ENCODE data around the gene PSMC1.
"Not testable (repeated sequence)": the region's sequence is repeated elsewhere in the genome, so short reads cannot be mapped to it uniquely, and the experiment has no call there.

PSMC1 gene

DNA sequence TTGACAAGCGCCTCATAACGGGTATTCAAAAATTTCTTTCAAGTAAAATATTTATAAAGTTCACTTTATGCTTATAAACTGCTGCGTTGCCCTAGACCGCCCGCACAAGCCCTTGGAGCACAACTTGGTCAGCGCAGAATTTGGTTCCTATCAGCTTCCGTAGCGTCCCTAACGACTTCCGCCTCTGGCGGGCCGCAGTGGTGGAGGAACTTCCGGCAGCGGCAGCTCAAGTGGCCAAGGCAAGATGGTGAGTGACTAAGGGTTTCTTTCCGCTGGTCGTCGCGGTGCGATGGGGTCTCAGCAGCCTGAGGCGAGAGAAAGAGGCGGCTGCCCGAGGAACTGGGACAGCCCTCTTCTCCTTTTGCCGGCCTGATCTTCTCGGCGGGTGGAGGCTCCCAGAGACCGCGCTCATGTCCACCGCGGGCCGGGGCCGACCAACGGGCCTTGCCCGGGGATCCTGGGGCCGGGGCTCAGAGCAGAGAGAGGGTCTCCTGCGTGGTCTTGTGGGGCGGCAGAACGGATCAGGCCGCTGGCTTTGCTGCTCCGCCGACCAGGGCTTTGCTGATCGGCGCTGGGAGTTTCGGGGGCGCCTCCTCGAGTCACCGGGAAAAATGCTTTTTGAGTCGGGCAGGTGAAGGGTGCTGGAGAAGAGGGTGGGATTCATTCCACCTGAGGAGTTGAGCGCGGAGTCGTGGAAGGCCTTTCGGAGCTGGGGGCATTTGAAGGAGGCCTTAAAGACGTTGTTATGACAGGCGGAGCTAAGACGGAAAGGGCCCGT lies at the start of gene PSMC1:
Gene PSMC1 (plus strand): TSS at position 200 of the 778 bp plus-strand sequence. CDS start 45 bp downstream, at position 245.
- peak; percentile 93 for DNase-seq (ENCODE audit: low spot score)

DNA sequence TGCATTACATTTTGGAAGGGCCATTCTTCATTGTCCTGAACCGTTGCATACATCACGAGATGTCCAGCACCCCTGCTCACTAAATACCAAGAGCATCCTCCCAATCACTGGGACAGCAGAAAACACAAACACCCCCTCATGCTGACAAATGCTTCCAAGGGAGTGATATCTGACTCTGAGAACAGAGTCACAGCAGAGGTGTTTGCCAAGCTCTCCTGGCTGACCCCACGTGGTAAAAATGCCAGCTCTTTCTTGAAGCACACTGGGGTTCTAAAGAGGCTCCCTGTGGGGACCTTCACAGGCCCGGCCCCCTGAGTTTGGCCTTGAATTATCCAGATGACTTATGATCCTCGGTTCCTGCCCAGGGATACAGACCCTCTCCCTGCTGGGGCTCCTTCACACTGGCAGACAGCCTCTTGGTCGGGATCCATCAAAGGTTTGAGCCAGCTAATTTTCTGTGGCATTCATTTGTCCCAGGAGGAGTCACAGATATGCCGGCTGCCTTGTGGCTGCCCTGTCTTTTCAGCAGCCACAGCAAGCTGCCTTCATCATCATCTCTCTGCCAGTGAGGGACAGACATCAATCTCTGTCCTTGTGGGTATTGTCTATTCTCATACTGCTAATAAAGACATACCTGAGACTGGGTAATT lies 43.1 kb upstream of the PSMC1 start:
- no peak for DNase-seq (ENCODE audit: low spot score)

DNA sequence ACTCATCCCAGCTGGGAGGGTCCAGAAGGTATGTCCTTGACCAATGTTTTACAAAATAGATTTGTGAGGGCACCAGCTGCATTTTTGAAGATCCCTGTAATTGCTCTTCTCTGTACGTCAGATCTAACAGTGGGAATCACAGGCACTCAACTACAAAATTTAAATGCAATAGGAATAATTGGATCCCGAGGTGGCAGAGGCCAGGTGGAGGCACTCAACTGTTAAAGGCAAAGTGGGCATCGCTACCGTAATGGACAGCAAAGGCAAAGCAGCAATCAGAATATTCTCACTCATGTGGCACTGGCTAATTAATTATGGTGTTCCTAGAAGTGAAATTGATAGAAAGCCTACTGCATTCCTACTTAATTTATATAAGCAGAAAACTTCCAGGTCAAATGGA lies 27.9 kb upstream of the PSMC1 start:
- DNase-seq (ENCODE audit: low spot score) = no peak

GRCh38 chr14:90229942-90230341 lies 26.4 kb upstream of the PSMC1 start:
- not testable (repeated sequence) for DNase-seq (ENCODE audit: low spot score)

DNA sequence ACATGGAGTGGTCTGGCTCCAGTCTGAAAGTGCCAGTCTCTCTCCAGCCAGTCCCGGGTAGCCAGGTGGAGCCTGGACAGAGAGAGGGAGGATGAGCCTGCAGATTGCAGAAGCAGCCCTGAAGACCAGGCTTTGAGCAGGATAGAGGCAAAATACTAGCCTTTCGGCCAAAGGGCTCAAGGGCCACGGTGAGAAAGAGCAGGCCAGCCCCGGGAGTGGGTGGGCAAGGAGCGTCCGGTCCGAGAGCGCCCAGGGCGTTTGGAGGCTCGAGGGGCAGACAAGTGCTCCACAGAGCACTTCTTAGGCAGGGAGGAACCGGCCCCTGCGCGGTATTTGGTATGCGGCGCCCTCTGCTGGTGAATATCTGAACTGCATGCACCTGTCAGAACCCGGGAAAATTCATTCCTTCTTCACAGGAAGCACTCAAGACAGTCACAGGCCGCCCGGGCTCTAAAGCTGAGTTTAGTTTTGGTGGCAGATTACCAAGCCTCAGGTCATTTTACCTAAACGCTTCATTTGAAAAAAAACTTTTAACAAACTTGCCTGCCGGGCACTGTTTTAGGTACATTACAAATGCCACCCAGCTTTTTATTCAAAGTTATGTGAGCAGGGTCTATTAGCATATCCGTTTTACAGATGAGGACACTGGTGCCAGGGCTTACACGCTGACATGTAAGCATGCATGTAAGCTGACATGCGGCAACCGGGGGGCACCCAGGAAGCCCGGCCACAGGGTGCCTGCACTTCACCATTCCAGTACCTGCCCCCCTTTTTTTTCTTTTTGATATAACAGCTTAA lies 21.0 kb upstream of the PSMC1 start:
- peak; percentile 88 for DNase-seq (ENCODE audit: low spot score)

DNA sequence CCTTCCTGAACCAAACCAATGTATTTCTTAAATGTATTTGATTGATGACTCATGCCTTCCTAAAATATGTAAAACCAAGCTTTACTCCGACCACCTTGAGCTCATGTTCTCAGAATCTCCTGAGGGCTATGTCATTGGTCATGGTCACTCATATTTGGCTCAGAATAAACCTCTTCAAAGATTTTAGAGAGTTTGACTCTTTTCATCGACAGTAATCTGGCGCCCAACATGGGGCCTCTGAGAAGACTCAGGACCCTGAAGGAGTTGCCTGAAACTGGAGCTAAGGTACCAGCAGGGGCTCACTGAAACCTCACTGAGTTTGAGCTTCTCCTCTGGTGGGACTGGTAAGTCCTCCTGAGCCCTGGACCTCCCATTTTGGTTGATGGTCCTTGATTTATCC lies 17.2 kb upstream of the PSMC1 start:
- no peak for DNase-seq (ENCODE audit: low spot score)

DNA sequence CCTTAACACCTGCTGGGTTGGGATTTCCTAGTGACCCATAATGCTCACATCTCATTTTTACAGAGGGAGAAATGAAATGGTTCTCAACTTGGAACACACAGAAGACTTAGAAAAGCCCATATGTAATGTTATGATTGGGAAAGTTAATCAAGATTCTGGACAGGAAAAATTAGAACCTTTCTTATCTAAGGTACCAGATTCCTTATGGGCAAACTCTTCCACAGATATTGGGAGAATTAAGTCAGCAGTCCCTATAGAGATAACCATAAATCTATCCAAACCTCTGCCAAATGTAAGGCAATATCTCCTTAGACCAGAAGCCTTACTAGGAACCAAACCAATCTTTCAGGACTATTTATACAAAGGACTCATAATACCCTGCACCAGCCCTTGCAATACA lies 13.9 kb upstream of the PSMC1 start:
- no peak for DNase-seq (ENCODE audit: low spot score)

GRCh38 chr14:90246936-90247335 lies 9.4 kb upstream of the PSMC1 start:
- no peak for DNase-seq (ENCODE audit: low spot score)

DNA sequence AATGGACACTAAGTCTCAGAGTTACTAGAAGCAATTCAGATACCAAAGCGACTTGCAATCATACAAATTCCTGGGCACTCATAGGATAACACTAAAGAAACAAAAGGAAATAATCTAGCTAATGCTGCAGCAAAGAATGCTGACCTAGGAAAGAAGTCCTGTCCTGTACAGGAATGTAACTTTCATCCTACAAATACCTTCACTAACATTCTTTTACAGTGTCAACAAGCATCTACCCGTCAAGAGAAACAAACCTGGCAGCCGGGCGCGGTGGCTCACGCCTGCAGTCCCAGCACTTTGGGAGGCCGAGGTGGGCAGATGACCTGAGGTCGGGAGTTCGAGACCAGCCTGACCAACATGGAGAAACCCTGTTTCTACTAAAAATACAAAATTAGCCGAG lies 8.9 kb upstream of the PSMC1 start:
- not testable (repeated sequence) for DNase-seq (ENCODE audit: low spot score)

GRCh38 chr14:90248594-90248993 lies 7.8 kb upstream of the PSMC1 start:
- DNase-seq (ENCODE audit: low spot score) = no peak

GRCh38 chr14:90253826-90254225 lies 2.5 kb upstream of the PSMC1 start:
- DNase-seq (ENCODE audit: low spot score) = no peak

DNA sequence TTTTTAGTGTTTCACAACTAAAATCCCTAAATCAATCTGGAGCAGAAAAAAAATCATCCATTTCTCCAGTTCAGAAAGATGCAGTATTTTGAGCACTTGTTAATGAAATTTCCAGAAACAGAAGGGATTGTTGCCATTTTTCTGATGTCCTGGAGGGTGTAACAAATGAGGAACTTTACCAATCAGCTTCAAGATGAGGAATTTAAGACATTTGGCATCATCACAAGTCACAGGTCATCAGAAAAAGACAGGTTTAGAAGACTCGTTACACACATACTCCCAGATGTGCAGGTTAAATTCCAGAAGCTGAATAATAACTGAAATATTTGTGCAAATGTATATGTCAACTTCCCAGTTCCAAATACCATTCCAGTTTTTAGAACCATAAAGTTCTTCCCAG lies 482 bp upstream of the PSMC1 start:
- no peak for DNase-seq (ENCODE audit: low spot score)

- DNase-seq (ENCODE audit: low spot score) = no peak
Observed at GRCh38 chr14:90263748-90264449, 7.5 kb downstream of the PSMC1 start.

GRCh38 chr14:90266441-90267154 lies 10.2 kb downstream of the PSMC1 start:
- DNase-seq (ENCODE audit: low spot score) = no peak

GRCh38 chr14:90268420-90268819 lies 12.1 kb downstream of the PSMC1 start:
- DNase-seq (ENCODE audit: low spot score) = no peak

- no peak for DNase-seq (ENCODE audit: low spot score)
Observed at GRCh38 chr14:90272523-90272922, 16.2 kb downstream of the PSMC1 start.

DNA sequence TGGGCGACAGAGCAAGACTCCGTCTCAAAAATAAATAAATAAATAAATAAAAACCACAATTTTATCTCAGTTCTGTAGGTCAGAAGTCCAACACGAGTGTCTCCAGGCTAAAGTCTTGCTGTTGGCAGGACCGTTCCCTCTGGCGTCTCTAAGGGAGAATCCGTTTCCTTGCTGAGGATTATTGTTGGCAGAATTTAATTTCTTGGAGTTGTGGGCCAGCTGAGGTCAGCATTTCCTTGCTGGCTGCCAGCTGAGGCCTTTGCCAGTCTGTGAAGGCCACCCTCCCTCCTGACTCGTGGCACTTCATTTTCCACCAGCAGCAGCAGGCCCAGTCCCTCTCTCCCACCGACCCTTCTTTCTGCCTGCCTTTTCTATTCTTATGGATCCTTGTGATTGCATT lies 17.2 kb downstream of the PSMC1 start:
- no peak for DNase-seq (ENCODE audit: low spot score)

- no peak for DNase-seq (ENCODE audit: low spot score)
Observed at GRCh38 chr14:90274019-90274418, 17.7 kb downstream of the PSMC1 start.

GRCh38 chr14:90274808-90275457 lies 18.6 kb downstream of the PSMC1 start:
- peak; percentile 70 for DNase-seq (ENCODE audit: low spot score)

DNA sequence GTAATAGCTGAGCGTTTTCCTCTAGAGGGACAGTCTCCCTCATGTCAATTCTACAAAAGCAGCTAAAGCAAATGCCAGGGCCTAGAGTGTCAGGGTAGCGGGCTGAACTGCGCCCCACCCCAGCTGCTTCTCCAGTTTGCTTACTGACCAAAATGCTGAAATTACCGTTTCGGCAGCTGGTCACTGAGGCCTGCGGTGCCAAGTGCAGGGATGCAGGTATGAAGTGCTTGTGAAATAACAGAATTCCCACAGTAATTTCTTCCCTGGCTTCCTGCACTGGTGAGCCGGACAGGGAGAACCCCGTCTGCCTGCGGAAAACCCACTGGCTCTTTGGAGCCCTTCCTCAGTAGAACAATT lies 19.1 kb downstream of the PSMC1 start:
- DNase-seq (ENCODE audit: low spot score) = no peak

- no peak for DNase-seq (ENCODE audit: low spot score)
Observed at GRCh38 chr14:90275820-90276219, 19.5 kb downstream of the PSMC1 start.
